Transverse colon (tissue), 4 donors: ENCODE measurements around the gene SEMA3A.

Experiments
- CTCF ChIP-seq, 5 experiments: fragments of 200-600 bp in 3 of 5; fragments of 450-650 bp in 2 of 5; sonication (generic) in 3 of 5; IDR thresholded peaks; 1 replicate in 2 of 5; 2 replicates in 3 of 5; pipeline ENCODE4 v1.5.1; 2016 to 2017; ENCODE audit warnings: antibody characterized with exemption in 5 of 5, inconsistent platforms in 3 of 5, mild to moderate bottlenecking in 2 of 5, moderate library complexity in 1 of 5
- EP300 ChIP-seq: sonication (generic); formaldehyde crosslinking; IDR thresholded peaks from one replicate; pipeline ENCODE4 v1.6.1; 2017; ENCODE audit warnings: antibody characterized with exemption, low read depth
- POLR2A ChIP-seq: fragments of 450-650 bp; IDR thresholded peaks from one replicate; pipeline ENCODE4 v1.6.1; 2016; ENCODE audit warnings: antibody characterized with exemption, mild to moderate bottlenecking, moderate library complexity
- POLR2AphosphoS5 ChIP-seq, 3 donors: sonication (generic); formaldehyde crosslinking; IDR thresholded peaks; one replicate each; pipeline ENCODE4 v1.6.1; 2016; ENCODE audit warnings: antibody characterized with exemption in 3 of 3

GRCh38 chr7:84182301-84182700, 12.3 kb downstream of the SEMA3A start:
- TF ChIP-seq CTCF (IDR thresholded peaks at IDR 0.05): no peak
- TF ChIP-seq POLR2A: no peak
- TF ChIP-seq POLR2AphosphoS5 (IDR thresholded peaks at IDR 0.05): no peak
- no peak for TF ChIP-seq EP300
